ENCODE data around the gene ADAMTSL1.

DNA sequence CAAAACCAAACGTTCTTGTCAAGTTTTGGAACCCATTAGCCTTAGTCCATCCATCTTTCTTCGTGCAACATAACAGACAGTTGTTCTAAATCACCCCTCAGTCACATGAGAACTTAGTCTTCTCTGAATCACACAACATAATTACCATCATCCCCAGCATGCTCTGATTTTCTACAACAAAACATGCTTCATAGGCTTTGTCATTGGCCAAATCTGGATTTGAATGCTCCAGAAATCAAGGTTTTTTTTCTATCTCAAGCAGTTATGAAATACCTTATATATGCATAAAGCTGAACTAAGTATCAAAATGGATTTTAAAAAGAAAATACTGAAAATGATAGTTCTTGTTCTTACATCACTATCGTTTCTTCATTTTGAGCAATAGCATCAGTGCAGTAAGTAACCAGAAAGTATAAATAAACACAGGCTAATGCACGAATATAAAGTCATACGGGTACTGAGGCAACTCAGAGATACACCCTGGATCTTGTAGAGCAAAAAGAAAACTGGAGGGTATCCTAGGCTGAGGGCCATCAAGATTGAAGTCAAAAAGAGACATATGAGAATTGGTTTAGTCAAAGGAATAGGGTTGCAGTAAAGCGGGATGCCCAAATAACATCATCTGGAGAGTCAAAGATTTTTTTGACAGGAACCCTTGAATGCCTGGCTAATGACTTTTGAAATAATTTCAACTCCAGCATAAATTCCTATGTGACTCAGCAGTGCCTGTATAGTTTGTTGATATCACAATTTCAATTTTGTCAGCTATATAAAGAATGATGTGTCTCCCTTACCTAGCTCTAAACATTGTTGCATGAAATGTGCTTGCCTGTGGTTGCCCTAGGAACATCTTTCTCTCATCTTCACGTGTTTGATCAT lies 164.7 kb downstream of the ADAMTSL1 start:
- TF ChIP-seq, protein P1, sequence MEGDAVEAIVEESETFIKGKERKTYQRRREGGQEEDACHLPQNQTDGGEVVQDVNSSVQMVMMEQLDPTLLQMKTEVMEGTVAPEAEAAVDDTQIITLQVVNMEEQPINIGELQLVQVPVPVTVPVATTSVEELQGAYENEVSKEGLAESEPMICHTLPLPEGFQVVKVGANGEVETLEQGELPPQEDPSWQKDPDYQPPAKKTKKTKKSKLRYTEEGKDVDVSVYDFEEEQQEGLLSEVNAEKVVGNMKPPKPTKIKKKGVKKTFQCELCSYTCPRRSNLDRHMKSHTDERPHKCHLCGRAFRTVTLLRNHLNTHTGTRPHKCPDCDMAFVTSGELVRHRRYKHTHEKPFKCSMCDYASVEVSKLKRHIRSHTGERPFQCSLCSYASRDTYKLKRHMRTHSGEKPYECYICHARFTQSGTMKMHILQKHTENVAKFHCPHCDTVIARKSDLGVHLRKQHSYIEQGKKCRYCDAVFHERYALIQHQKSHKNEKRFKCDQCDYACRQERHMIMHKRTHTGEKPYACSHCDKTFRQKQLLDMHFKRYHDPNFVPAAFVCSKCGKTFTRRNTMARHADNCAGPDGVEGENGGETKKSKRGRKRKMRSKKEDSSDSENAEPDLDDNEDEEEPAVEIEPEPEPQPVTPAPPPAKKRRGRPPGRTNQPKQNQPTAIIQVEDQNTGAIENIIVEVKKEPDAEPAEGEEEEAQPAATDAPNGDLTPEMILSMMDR (IDR thresholded peaks at IDR 0.05) = no peak
- TF ChIP-seq POLR2A (IDR thresholded peaks at IDR 0.05) = no peak

All from stomach (tissue), 4 donors.